Adrenal gland (tissue), 5 donors: ENCODE results near the gene RPS6KA2.

Source experiments
- POLR2A ChIP-seq, 2 donors: fragments of 450-650 bp; IDR thresholded peaks; one replicate each; pipeline ENCODE4 v1.6.1; 2017; ENCODE audit warnings: antibody characterized with exemption in 2 of 2, mild to moderate bottlenecking in 2 of 2, moderate library complexity in 1 of 2
- TF ChIP-seq, protein P1 (sequence below), 6 experiments: fragments of 450-650 bp in 4 of 6; fragments of 200-600 bp in 2 of 6; sonication (generic) in 1 of 6; IDR thresholded peaks; 1 replicate in 5 of 6; 2 replicates in 1 of 6; pipeline versions ENCODE4 v1.5.1 to v1.8.0; 2016 to 2021; ENCODE audit warnings: antibody characterized with exemption in 6 of 6, mild to moderate bottlenecking in 2 of 6, moderate library complexity in 1 of 6
- donor health status: DM: no; HTN: no; CAD: no.

DNA sequence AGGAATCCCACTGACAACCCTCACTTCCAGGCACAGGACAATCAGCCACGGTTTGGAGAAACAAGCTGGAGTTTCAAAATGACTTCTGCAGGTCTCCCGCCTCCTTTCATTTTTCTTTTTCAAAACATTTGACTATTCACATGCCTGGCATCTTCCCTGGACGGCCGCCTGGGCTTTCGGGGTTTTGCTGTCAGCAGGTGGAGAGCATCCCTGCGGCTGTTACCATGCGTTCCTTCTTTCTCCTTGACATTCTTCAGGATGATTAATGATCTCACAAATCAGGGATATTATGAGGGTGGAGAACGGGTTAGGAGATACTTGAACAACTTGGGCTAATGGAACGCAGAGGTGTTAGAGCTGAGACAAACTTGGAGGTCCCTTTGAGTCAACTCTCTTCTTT, 101.5 kb downstream of the RPS6KA2 start:
- TF ChIP-seq POLR2A (IDR thresholded peaks at IDR 0.05) = no peak
- TF ChIP-seq, protein P1, sequence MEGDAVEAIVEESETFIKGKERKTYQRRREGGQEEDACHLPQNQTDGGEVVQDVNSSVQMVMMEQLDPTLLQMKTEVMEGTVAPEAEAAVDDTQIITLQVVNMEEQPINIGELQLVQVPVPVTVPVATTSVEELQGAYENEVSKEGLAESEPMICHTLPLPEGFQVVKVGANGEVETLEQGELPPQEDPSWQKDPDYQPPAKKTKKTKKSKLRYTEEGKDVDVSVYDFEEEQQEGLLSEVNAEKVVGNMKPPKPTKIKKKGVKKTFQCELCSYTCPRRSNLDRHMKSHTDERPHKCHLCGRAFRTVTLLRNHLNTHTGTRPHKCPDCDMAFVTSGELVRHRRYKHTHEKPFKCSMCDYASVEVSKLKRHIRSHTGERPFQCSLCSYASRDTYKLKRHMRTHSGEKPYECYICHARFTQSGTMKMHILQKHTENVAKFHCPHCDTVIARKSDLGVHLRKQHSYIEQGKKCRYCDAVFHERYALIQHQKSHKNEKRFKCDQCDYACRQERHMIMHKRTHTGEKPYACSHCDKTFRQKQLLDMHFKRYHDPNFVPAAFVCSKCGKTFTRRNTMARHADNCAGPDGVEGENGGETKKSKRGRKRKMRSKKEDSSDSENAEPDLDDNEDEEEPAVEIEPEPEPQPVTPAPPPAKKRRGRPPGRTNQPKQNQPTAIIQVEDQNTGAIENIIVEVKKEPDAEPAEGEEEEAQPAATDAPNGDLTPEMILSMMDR (IDR thresholded peaks at IDR 0.05) = no peak
